K562 (cell line): Measurements from ENCODE around the gene LSR. TPM values are rescaled to one million over a fixed set of nuclear protein-coding genes. Genes with fewer than 3 reads are reported as not detected.

Source experiments
- ATAC-seq: fragments of 200-7000 bp; cut with Tn5 transposase; 3 replicates; pipeline ENCODE4 v1.9.1; 2020; ENCODE audit warnings: moderate library complexity
- BruUV-seq: library from RNA; stranded (reverse); fragments of 400-500 nt; replicated peaks from 2 replicates; lab custom pipeline; 2021; lab: Mats Ljungman, UMichigan
- CTCF ChIA-PET: fragments of 300-600 bp; formaldehyde crosslinking; extraction: SDS; loops from one replicate; lab custom pipeline; 2021; ENCODE audit warnings: low intra/inter-chr PET ratio; lab: Yijun Ruan, JAX
- POLR2A ChIA-PET: fragments of 300-600, 350-650 bp; sonication (Branson Sonifier 250); formaldehyde crosslinking; extraction: SDS; loops from one replicate; lab custom pipeline; 2021; ENCODE audit warnings: antibody characterized with exemption, inconsistent platforms; lab: Yijun Ruan, JAX
- DNase-seq, 4 experiments: peaks; one replicate each; pipeline versions ENCODE4 v3.0.0 to v3.0.0-alpha.2; 2011 to 2018; ENCODE audit warnings: low spot score in 3 of 4, mixed read lengths in 3 of 4; ENCODE audit errors: extremely low read depth in 1 of 4
- FAIRE-seq: peaks from 2 replicates; lab custom pipeline; 2011; peaks lifted over from hg19 to GRCh38; lab: Jason Lieb, UNC
- H2AFZ ChIP-seq: 2 replicates; pipeline ENCODE4 v1.6.0; 2011; ENCODE audit warnings: low read depth, low read length, control low read depth, inconsistent platforms
- H3K27ac ChIP-seq: fragments of 200-600 bp; 3 replicates; pipeline ENCODE4 v1.8.0; 2011; ENCODE audit warnings: low read depth, mild to moderate bottlenecking, control low read depth, inconsistent platforms, low read length, moderate library complexity, mixed read lengths; ENCODE audit errors: extremely low read depth
- H3K27me3 ChIP-seq, 2 experiments: fragments of 300-600 bp in 1 of 2; 2 replicates in 1 of 2; 3 replicates in 1 of 2; pipeline versions ENCODE4 v1.6.0 to v1.8.0; 2011; ENCODE audit warnings: inconsistent platforms in 2 of 2, low read length in 2 of 2, mild to moderate bottlenecking in 1 of 2, mixed read lengths in 1 of 2, moderate library complexity in 1 of 2; ENCODE audit not compliant: control insufficient read depth in 2 of 2, insufficient read depth in 2 of 2
- H3K36me3 ChIP-seq: fragments of 300-600 bp; 3 replicates; pipeline ENCODE4 v1.8.0; 2011; ENCODE audit warnings: mild to moderate bottlenecking, low read length, inconsistent platforms; ENCODE audit not compliant: control insufficient read depth, insufficient read depth
- H3K4me1 ChIP-seq, 2 experiments: fragments of 200-600 bp in 1 of 2; replicated peaks in 1 of 2; 2 replicates in 1 of 2; 3 replicates in 1 of 2; pipeline versions ENCODE4 v1.5.1 to v1.8.0; 2011; ENCODE audit warnings: inconsistent platforms in 2 of 2, low read length in 2 of 2, mild to moderate bottlenecking in 1 of 2, mixed read lengths in 1 of 2, moderate library complexity in 1 of 2; ENCODE audit not compliant: control insufficient read depth in 2 of 2, insufficient read depth in 2 of 2
- H3K4me2 ChIP-seq: 2 replicates; pipeline ENCODE4 v1.6.1; 2011; ENCODE audit warnings: low read length, control low read depth, inconsistent platforms, mixed read lengths; ENCODE audit not compliant: insufficient read depth
- H3K4me3 ChIP-seq: fragments of 200-600 bp; sonication (generic), shearing (Covaris generic); 2 replicates; pipeline ENCODE4 v1.5.1; 2016; ENCODE audit warnings: control low read depth, inconsistent platforms
- H3K79me2 ChIP-seq: fragments of 200-600 bp; 3 replicates; pipeline ENCODE4 v1.8.0; 2011; ENCODE audit warnings: low read length, inconsistent platforms; ENCODE audit not compliant: control insufficient read depth, insufficient read depth
- H3K9ac ChIP-seq, 2 experiments: 2 replicates each; pipeline versions ENCODE4 v1.6.0 to v1.6.1; 2011; ENCODE audit warnings: low read depth in 2 of 2, low read length in 2 of 2, control low read depth in 1 of 2, inconsistent platforms in 1 of 2, mild to moderate bottlenecking in 1 of 2, mixed read lengths in 1 of 2; ENCODE audit not compliant: insufficient read depth in 1 of 2
- H3K9me1 ChIP-seq: one replicate; pipeline ENCODE4 v1.6.0; 2011; ENCODE audit warnings: inconsistent platforms, mild to moderate bottlenecking, low read length, moderate library complexity; ENCODE audit not compliant: control insufficient read depth, insufficient read depth
- H3K9me3 ChIP-seq: replicated peaks from 2 replicates; pipeline ENCODE4 v1.5.1; 2011; ENCODE audit warnings: low read depth, low read length, inconsistent platforms; ENCODE audit not compliant: control insufficient read depth, insufficient read depth
- H4K20me1 ChIP-seq: replicated peaks from 2 replicates; pipeline ENCODE4 v1.6.1; 2011; ENCODE audit warnings: low read length, inconsistent platforms, mixed read lengths; ENCODE audit not compliant: control insufficient read depth, insufficient read depth
- CBFB ChIP-seq: sonication (generic); formaldehyde crosslinking; IDR thresholded peaks from 2 replicates; pipeline ENCODE4 v1.4.0; 2020; ENCODE audit warnings: mild to moderate bottlenecking, missing genetic modification reagents
- DACH1 ChIP-seq: fragments of 450-650 bp; IDR thresholded peaks from 2 replicates; pipeline ENCODE4 v1.6.1; 2018; ENCODE audit not compliant: partially characterized antibody
- GABPA ChIP-seq: fragments of 200-800 bp; sonication (Bioruptor generic); conservative IDR thresholded peaks from 2 replicates; pipeline ENCODE4 v1.6.1; 2016; ENCODE audit warnings: low read depth, missing genetic modification characterization, missing compliant biosample characterization
- SMAD1 ChIP-seq: fragments of 150-350 bp; IDR thresholded peaks from 2 replicates; pipeline ENCODE4 v1.6.1; 2014; ENCODE audit warnings: low read length, low read depth; ENCODE audit not compliant: partially characterized antibody
- ZFX ChIP-seq: sonication (generic); formaldehyde crosslinking; IDR thresholded peaks from 2 replicates; pipeline ENCODE4 v1.8.0; 2022; ENCODE audit warnings: mild to moderate bottlenecking, missing genetic modification reagents, moderate library complexity
- ZNF197 ChIP-seq: fragments of 200-800 bp; sonication (Bioruptor generic); IDR thresholded peaks from 2 replicates; pipeline ENCODE4 v1.6.1; 2016; ENCODE audit warnings: low read depth, missing genetic modification characterization, missing compliant biosample characterization
- ZNF77 ChIP-seq: fragments of 250-450 bp; sonication (Bioruptor Pico); IDR thresholded peaks from 2 replicates; pipeline ENCODE4 v1.5.0; 2020
- WGBS: fragments of 100-300 bp; shearing (Covaris generic); methylation state at CpG from one replicate; pipeline ENCODE4 v1.1.6; 2016; ENCODE audit warnings: low coverage, mixed read lengths; ENCODE audit not compliant: insufficient coverage; ENCODE audit errors: missing lambda C conversion rate; 5-methylcytosine and 5-hydroxymethylcytosine counted together
- in situ Hi-C: fragments of 300-500 bp; cut with MboI; formaldehyde crosslinking; loops from 4 replicates; pipeline ENCODE4 v1.15.0; 2018; ENCODE audit warnings: inconsistent platforms, mixed read lengths
- intact Hi-C: fragments of 100-400 bp; cut with micrococcal nuclease; formaldehyde crosslinking; loops from 2 replicates; pipeline ENCODE4 v1.14.2; 2022
- polyA plus RNA-seq, 8 experiments: library from polyadenylated mRNA; depleted of rRNA in 4 of 8; stranded (reverse) in 5 of 8; unstranded in 3 of 8; fragments of >200 nt; fragmentation: Nextera tagmentation in 2 of 8; fragmentation: Illumina TruSeq in 1 of 8; extraction: Ambion mirVana in 2 of 8; extraction: Trizol in 1 of 8; gene quantifications; 2 replicates each; pipeline versions ENCODE4 v1.2.1 to v1.2.3, GENCODE V29; 2011 to 2014; ENCODE audit warnings: inconsistent platforms in 1 of 8, missing spikeins in 1 of 8
- total RNA-seq, 7 experiments: library from RNA; depleted of rRNA in 6 of 7; stranded (reverse); fragments of >200 nt in 6 of 7; fragmentation: Illumina TruSeq in 2 of 7; extraction: Trizol in 2 of 7; gene quantifications; 2 replicates each; pipeline versions ENCODE4 v1.2.1 to v1.2.3, GENCODE V29; 2011 to 2021; ENCODE audit warnings: low replicate concordance in 1 of 7

The LSR gene
- total and polyA plus RNA-seq, 9 of the 15 experiments (the other 6 are each of a cell fraction or from before 2014, with no cell fraction given) = 0.44 to 87.9 (median 28.0) TPM

GRCh38 chr19:35310331-35310730 is 61.5 kb downstream of the LSR start:
- peak overlapping the region; percentile 79 to 90 for H3K9ac ChIP-seq
- no peaks in the 10 kb centered on the region for H3K36me3 ChIP-seq
- peak overlapping the region; percentile 65 for H3K4me2 ChIP-seq
- intact Hi-C loops = no loop called here
- ATAC-seq = no peak
- H3K79me2 ChIP-seq = peaks cover 10% of the 10 kb centered on the region; the same call in 2 of the 3 replicates
- in situ Hi-C loops = no loop called here
- no peaks in the 10 kb centered on the region for H3K9me1 ChIP-seq
- H4K20me1 ChIP-seq = no peaks in the 10 kb centered on the region
- H3K4me1 ChIP-seq = peaks cover 51 to 74% of the 10 kb centered on the region in 2 experiments
- ChIA-PET CTCF (no interaction called here), POLR2A (interaction anchor here (0.8 kb wide), 1 partner anchor 17 kb away, joined by 3 read pairs; no protein-coding TSS in a partner anchor)
- H3K9me3 ChIP-seq = no peaks in the 10 kb centered on the region
- 90% methylated on average over 8 of the region's 12 CpGs for WGBS
- FAIRE-seq = no peak
- TSS peak; percentile 29 for BruUV-seq
- TF ChIP-seq ZNF197 (CRISPR knock-in tag) (0 out of 2 replicates have a peak, but pooled peaks have one; percentile 14), CBFB (CRISPR knock-in tag) (0 out of 2 replicates have a peak, but pooled peaks have one; percentile 8), ZNF77 (CRISPR knock-in tag) (no peak), ZFX (CRISPR knock-in tag) (0 out of 2 replicates have a peak, but pooled peaks have one; percentile 3)
- TF ChIP-seq, all 486 proteins: peak for 3
- H2AFZ ChIP-seq = peak overlapping the region; percentile 96
- no peaks in the 10 kb centered on the region for H3K27me3 ChIP-seq
- H3K27ac ChIP-seq = peak overlapping the region; percentile 90
- H3K4me3 ChIP-seq = no peak overlapping the region
- DNase-seq = peak in 1 of 4 experiments; percentile 6

GRCh38 chr19:35310811-35311465 is 62.1 kb downstream of the LSR start:
- Histone ChIP-seq H2AFZ (peak overlapping the region; percentile 96; the same call in 1 of the 2 replicates), H3K79me2 (peaks cover 10% of the 10 kb centered on the region; the same call in 2 of the 3 replicates), H3K36me3 (no peaks in the 10 kb centered on the region), H3K9me3 (no peaks in the 10 kb centered on the region), H3K27ac (peak overlapping the region; percentile 90; the same call in 2 of the 3 replicates), H4K20me1 (no peaks in the 10 kb centered on the region), H3K27me3 (no peaks in the 10 kb centered on the region), H3K4me3 (no peak overlapping the region), H3K4me2 (peak overlapping the region; percentile 65), H3K4me1 (peaks cover 53 to 75% of the 10 kb centered on the region in 2 experiments), H3K9ac (peak overlapping the region; percentile 79 to 90; a peak in 3 of 4 replicates), H3K9me1 (no peaks in the 10 kb centered on the region)
- no peak for ATAC-seq
- no peak for TF ChIP-seq GABPA (tag)
- no peak for TF ChIP-seq DACH1
- TF ChIP-seq SMAD1 = no peak
- DNase-seq = peak in 1 of 4 experiments; percentile 18
- intact Hi-C loops (no loop called here), in situ Hi-C loops (no loop called here)
- CTCF ChIA-PET = no interaction called here
- WGBS = 86% methylated on average over 10 of the region's 10 CpGs
- FAIRE-seq = no peak
- POLR2A ChIA-PET = no interaction called here
- BruUV-seq = no TSS peak
